CD4-positive, alpha-beta T cell (primary cell): ENCODE data around the gene GLTP. TPM values are rescaled to one million over a fixed set of nuclear protein-coding genes. Genes with fewer than 3 reads are reported as not detected.

Experiments used
- ATAC-seq: fragments of 200-7000 bp; cut with Tn5 transposase; one replicate; pipeline ENCODE4 v1.10.0; 2022; ENCODE audit warnings: mild to moderate bottlenecking; ENCODE audit not compliant: poor library complexity
- CTCF ChIA-PET: fragments of 350-600 bp; sonication (Branson Sonifier 250); formaldehyde crosslinking; loops from one replicate; lab custom pipeline; 2021; ENCODE audit warnings: antibody characterized with exemption, inconsistent platforms; lab: Charles Lee
- POLR2A ChIA-PET: fragments of 350-600 bp; sonication (Branson Sonifier 250); formaldehyde crosslinking; loops from one replicate; lab custom pipeline; 2021; ENCODE audit warnings: antibody characterized with exemption, inconsistent platforms; lab: Charles Lee
- DNase-seq, 14 experiments: peaks; one replicate each; pipeline ENCODE4 v3.0.0-alpha.2; 2013 to 2020; ENCODE audit warnings: mixed read lengths in 2 of 14
- H3K27ac ChIP-seq, 2 donors: one replicate each; pipeline versions ENCODE4 v1.5.1 to v1.7.0; 2013; ENCODE audit warnings: low read length in 2 of 2, low read depth in 1 of 2, mild to moderate bottlenecking in 1 of 2
- H3K27me3 ChIP-seq, 2 experiments: 1 replicate in 1 of 2; 2 replicates in 1 of 2; pipeline versions ENCODE4 v1.6.1 to v1.7.0; 2013; ENCODE audit warnings: low read length in 2 of 2, control low read depth in 1 of 2, mild to moderate bottlenecking in 1 of 2, moderate library complexity in 1 of 2; ENCODE audit not compliant: insufficient read depth in 2 of 2, control insufficient read depth in 1 of 2
- H3K36me3 ChIP-seq: one replicate; pipeline ENCODE4 v1.6.1; 2013; ENCODE audit warnings: low read length, control low read depth; ENCODE audit not compliant: insufficient read depth
- H3K4me1 ChIP-seq: one replicate; pipeline ENCODE4 v1.6.1; 2013; ENCODE audit warnings: low read length, control low read depth; ENCODE audit not compliant: insufficient read depth
- H3K4me3 ChIP-seq: one replicate; pipeline ENCODE4 v1.5.1; 2013; ENCODE audit warnings: mild to moderate bottlenecking, low read length, moderate library complexity
- H3K9me3 ChIP-seq, 2 experiments: 1 replicate in 1 of 2; 2 replicates in 1 of 2; pipeline versions ENCODE4 v1.6.1 to v1.7.0; 2013; ENCODE audit warnings: low read length in 2 of 2, mild to moderate bottlenecking in 2 of 2, control low read depth in 1 of 2, moderate library complexity in 1 of 2; ENCODE audit not compliant: control insufficient read depth in 1 of 2, insufficient read depth in 1 of 2
- H3K27ac Mint-ChIP-seq: one replicate; pipeline ENCODE4 v1.8.0; 2020; ENCODE audit warnings: mixed read lengths
- H3K27me3 Mint-ChIP-seq: one replicate; pipeline ENCODE4 v1.8.0; 2021; ENCODE audit warnings: mixed read lengths
- H3K36me3 Mint-ChIP-seq: one replicate; pipeline ENCODE4 v1.8.0; 2021; ENCODE audit warnings: low read depth, mixed read lengths
- H3K4me1 Mint-ChIP-seq: one replicate; pipeline ENCODE4 v1.8.0; 2021; ENCODE audit warnings: low read depth, mixed read lengths
- H3K4me3 Mint-ChIP-seq: one replicate; pipeline ENCODE4 v1.8.0; 2020; ENCODE audit warnings: mild to moderate bottlenecking, mixed read lengths
- H3K9me3 Mint-ChIP-seq: one replicate; pipeline ENCODE4 v1.8.0; 2020; ENCODE audit warnings: mixed read lengths
- intact Hi-C, 2 experiments: fragments of 100-400 bp; cut with DNase I in 1 of 2; cut with micrococcal nuclease in 1 of 2; formaldehyde crosslinking; loops; one replicate each; pipeline versions ENCODE4 v1.15.1 to v1.9.0; 2023 to 2025; cut with DNase I, micrococcal nuclease
- total RNA-seq, 174 experiments: library from RNA in 2 of 174; stranded (reverse) in 2 of 174; gene quantifications; one replicate each; pipeline ENCODE4 v1.2.3 and lab custom pipeline; 2021 to 2026
- TF ChIP-seq, protein P1 (sequence below): fragments of 200-600 bp; IDR thresholded peaks from one replicate; pipeline ENCODE4 v1.8.0; 2022; ENCODE audit warnings: antibody characterized with exemption, mild to moderate bottlenecking

Gene GLTP
- total RNA-seq, 2 experiments from 2014 or later, result 24.8 to 25.2 TPM

DNA sequence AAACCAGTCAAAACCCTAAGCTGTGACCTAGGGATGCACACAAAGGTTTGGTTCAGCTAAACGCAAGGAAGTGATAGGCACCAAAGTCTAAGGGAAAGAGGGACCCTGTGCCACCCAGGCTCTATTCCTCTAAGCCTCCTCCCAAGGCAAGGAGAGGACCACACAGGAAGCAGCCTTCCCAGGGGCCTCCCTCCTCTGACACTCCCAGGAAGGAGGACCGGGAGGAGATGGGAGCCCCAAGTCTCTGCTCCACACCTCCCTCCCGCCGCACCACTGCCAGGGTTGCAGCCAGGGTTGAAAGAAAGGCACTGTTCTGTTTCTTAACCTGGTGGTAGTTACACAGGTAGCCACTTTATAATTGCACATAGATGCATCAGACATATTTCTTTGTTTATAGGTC is 41.6 kb upstream of the GLTP start:
- Mint-ChIP-seq H3K4me3 (no peak overlapping the region), H3K27ac (peak overlapping the region; percentile 8), H3K4me1 (no peaks in the 10 kb centered on the region), H3K27me3 (no peaks in the 10 kb centered on the region), H3K9me3 (no peaks in the 10 kb centered on the region), H3K36me3 (peaks cover 43% of the 10 kb centered on the region)
- Histone ChIP-seq H3K9me3 (no peaks in the 10 kb centered on the region), H3K27ac (no peak overlapping the region), H3K36me3 (peaks cover 49% of the 10 kb centered on the region), H3K4me1 (no peaks in the 10 kb centered on the region), H3K27me3 (no peaks in the 10 kb centered on the region), H3K4me3 (no peak overlapping the region)
- ATAC-seq, result no peak
- no peak for DNase-seq
- ChIA-PET CTCF (no interaction called here), POLR2A (interaction anchor here (1.1 kb wide), 1 partner anchor 21 kb away, joined by 4 read pairs; no protein-coding TSS in a partner anchor)
- TF ChIP-seq, protein P1, sequence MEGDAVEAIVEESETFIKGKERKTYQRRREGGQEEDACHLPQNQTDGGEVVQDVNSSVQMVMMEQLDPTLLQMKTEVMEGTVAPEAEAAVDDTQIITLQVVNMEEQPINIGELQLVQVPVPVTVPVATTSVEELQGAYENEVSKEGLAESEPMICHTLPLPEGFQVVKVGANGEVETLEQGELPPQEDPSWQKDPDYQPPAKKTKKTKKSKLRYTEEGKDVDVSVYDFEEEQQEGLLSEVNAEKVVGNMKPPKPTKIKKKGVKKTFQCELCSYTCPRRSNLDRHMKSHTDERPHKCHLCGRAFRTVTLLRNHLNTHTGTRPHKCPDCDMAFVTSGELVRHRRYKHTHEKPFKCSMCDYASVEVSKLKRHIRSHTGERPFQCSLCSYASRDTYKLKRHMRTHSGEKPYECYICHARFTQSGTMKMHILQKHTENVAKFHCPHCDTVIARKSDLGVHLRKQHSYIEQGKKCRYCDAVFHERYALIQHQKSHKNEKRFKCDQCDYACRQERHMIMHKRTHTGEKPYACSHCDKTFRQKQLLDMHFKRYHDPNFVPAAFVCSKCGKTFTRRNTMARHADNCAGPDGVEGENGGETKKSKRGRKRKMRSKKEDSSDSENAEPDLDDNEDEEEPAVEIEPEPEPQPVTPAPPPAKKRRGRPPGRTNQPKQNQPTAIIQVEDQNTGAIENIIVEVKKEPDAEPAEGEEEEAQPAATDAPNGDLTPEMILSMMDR, result no peak
- intact Hi-C loops, result no loop called here

GRCh38 chr12:109920261-109920780 is 40.0 kb upstream of the GLTP start:
- POLR2A ChIA-PET, result no interaction called here
- H3K4me3 Mint-ChIP-seq, result no peak overlapping the region
- H3K27me3 ChIP-seq, result no peaks in the 10 kb centered on the region
- no peaks in the 10 kb centered on the region for H3K4me1 ChIP-seq
- H3K4me1 Mint-ChIP-seq, result no peaks in the 10 kb centered on the region
- no peak overlapping the region for H3K4me3 ChIP-seq
- DNase-seq (no peak), ATAC-seq (no peak)
- H3K36me3 ChIP-seq, result peaks cover 58% of the 10 kb centered on the region
- H3K27me3 Mint-ChIP-seq, result no peaks in the 10 kb centered on the region
- H3K36me3 Mint-ChIP-seq, result peaks cover 59% of the 10 kb centered on the region
- H3K9me3 ChIP-seq, result no peaks in the 10 kb centered on the region
- no peaks in the 10 kb centered on the region for H3K9me3 Mint-ChIP-seq
- TF ChIP-seq, protein P1, result no peak
- H3K27ac ChIP-seq, result no peak overlapping the region
- intact Hi-C loops, result no loop called here
- CTCF ChIA-PET, result no interaction called here
- no peak overlapping the region for H3K27ac Mint-ChIP-seq

GRCh38 chr12:109919456-109919855 is 39.1 kb upstream of the GLTP start:
- no peaks in the 10 kb centered on the region for H3K27me3 ChIP-seq
- Mint-ChIP-seq H3K4me1 (no peaks in the 10 kb centered on the region), H3K9me3 (no peaks in the 10 kb centered on the region), H3K27me3 (no peaks in the 10 kb centered on the region), H3K27ac (no peak overlapping the region), H3K4me3 (no peak overlapping the region), H3K36me3 (peaks cover 64% of the 10 kb centered on the region)
- TF ChIP-seq, protein P1, result no peak
- DNase-seq (no peak), ATAC-seq (no peak)
- no peak overlapping the region for H3K4me3 ChIP-seq
- intact Hi-C loops, result no loop called here
- CTCF ChIA-PET, result interaction anchor here (0.6 kb wide), 1 partner anchor 731 kb away, joined by 3 read pairs; no protein-coding TSS in a partner anchor
- H3K27ac ChIP-seq, result no peak overlapping the region
- POLR2A ChIA-PET, result no interaction called here
- H3K9me3 ChIP-seq, result no peaks in the 10 kb centered on the region
- no peaks in the 10 kb centered on the region for H3K4me1 ChIP-seq
- H3K36me3 ChIP-seq, result peaks cover 66% of the 10 kb centered on the region
